Suprapubic skin (tissue), 4 donors: ENCODE results near the gene BSG. TPM values are rescaled to one million over a fixed set of nuclear protein-coding genes. Genes with fewer than 3 reads are reported as not detected.

Experiments
- DNase-seq, 2 donors: peaks; one replicate each; pipeline ENCODE4 v3.0.0-alpha.2; 2019; ENCODE audit warnings: low spot score in 2 of 2
- H3K27ac ChIP-seq: fragments of 200-600 bp; sonication (generic); one replicate; pipeline ENCODE4 v1.5.1; 2019
- H3K27me3 ChIP-seq: fragments of 200-600 bp; sonication (generic); one replicate; pipeline ENCODE4 v1.5.1; 2019
- H3K36me3 ChIP-seq: fragments of 200-600 bp; sonication (generic); one replicate; pipeline ENCODE4 v1.5.1; 2019
- H3K4me1 ChIP-seq: fragments of 200-600 bp; sonication (generic); one replicate; pipeline ENCODE4 v1.5.1; 2019
- H3K4me3 ChIP-seq: fragments of 200-600 bp; sonication (generic); one replicate; pipeline ENCODE4 v1.5.1; 2019; ENCODE audit warnings: mild to moderate bottlenecking
- H3K9me3 ChIP-seq: fragments of 200-600 bp; sonication (generic); one replicate; pipeline ENCODE4 v1.5.1; 2019
- EP300 ChIP-seq: sonication (generic); formaldehyde crosslinking; IDR thresholded peaks from one replicate; pipeline ENCODE4 v1.6.1; 2017; ENCODE audit warnings: antibody characterized with exemption
- POLR2A ChIP-seq, 2 donors: fragments of 450-650 bp; IDR thresholded peaks; one replicate each; pipeline ENCODE4 v1.6.1; 2017; ENCODE audit warnings: antibody characterized with exemption in 2 of 2, mild to moderate bottlenecking in 2 of 2, moderate library complexity in 2 of 2
- POLR2AphosphoS5 ChIP-seq, 3 donors: sonication (generic); formaldehyde crosslinking; IDR thresholded peaks; one replicate each; pipeline ENCODE4 v1.6.1; 2017; ENCODE audit warnings: antibody characterized with exemption in 3 of 3
- WGBS: methylation state at CpG from one replicate; pipeline ENCODE4 v1.1.5; 2018; 5-methylcytosine and 5-hydroxymethylcytosine counted together
- total RNA-seq, 4 donors: library from RNA; depleted of rRNA; stranded (reverse); fragments of >200 nt; gene quantifications; one replicate each; pipeline ENCODE4 v1.1.0, GENCODE V29; 2016
- TF ChIP-seq, protein P1 (sequence below), 2 donors: fragments of 200-600 bp in 1 of 2; fragments of 450-650 bp in 1 of 2; sonication (generic) in 1 of 2; IDR thresholded peaks; one replicate each; pipeline ENCODE4 v1.5.1; 2016 to 2019; ENCODE audit warnings: antibody characterized with exemption in 2 of 2, mild to moderate bottlenecking in 1 of 2, moderate library complexity in 1 of 2

Gene BSG
- total RNA-seq, 4 donors from 2014 or later, result 265 to 314 (median 285) TPM

DNA sequence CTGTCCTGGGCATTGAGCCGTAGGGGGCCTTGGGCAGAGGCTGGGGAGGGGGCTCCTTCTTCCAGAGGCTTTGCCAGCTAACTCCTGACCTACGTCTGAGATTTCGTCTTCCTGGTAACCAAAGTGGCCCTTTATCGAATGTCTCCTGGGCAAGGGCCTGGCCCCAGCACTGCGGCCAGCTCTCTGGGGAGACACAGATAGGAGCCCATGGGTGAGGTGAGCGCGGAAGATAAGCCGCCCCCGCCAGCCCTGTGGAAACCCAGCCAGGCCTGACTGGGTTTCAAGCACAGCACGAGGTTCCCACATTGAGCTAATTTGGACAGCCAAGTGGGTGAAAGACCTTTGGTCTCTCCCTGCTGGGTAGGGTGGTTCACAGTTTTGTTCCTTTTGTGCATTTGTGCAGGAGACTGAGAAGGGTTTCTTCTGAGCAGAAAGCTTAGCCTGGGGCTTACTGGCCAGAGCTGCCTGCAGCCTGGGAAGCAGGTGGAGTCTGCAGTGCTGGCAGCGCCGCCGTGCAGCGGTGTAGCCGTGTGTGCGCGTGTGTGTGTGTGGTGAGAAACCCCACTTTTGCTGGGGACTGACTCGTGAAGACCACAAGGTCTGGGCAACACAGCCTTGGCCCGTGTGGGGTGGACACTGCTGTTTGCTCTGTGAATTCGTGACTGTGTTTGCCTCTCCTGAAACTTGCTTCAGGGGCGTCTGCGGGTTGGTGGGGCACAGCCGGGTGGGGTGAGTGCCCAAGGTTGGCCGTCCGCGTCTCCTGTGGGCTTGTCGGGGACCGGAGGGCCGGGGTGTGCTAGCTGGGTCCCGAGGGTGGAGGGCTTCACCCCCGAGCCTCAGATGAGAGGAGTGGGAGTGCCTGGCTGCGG is 2.5 kb downstream of the BSG start:
- peaks cover 18% of the 10 kb centered on the region for H3K36me3 ChIP-seq
- no peaks in the 10 kb centered on the region for H3K27me3 ChIP-seq
- H3K4me3 ChIP-seq, result peak overlapping the region; percentile 38
- TF ChIP-seq EP300 (no peak), POLR2A (IDR thresholded peaks at IDR 0.05) (no peak), POLR2AphosphoS5 (IDR thresholded peaks at IDR 0.05) (no peak)
- TF ChIP-seq, protein P1, sequence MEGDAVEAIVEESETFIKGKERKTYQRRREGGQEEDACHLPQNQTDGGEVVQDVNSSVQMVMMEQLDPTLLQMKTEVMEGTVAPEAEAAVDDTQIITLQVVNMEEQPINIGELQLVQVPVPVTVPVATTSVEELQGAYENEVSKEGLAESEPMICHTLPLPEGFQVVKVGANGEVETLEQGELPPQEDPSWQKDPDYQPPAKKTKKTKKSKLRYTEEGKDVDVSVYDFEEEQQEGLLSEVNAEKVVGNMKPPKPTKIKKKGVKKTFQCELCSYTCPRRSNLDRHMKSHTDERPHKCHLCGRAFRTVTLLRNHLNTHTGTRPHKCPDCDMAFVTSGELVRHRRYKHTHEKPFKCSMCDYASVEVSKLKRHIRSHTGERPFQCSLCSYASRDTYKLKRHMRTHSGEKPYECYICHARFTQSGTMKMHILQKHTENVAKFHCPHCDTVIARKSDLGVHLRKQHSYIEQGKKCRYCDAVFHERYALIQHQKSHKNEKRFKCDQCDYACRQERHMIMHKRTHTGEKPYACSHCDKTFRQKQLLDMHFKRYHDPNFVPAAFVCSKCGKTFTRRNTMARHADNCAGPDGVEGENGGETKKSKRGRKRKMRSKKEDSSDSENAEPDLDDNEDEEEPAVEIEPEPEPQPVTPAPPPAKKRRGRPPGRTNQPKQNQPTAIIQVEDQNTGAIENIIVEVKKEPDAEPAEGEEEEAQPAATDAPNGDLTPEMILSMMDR (IDR thresholded peaks at IDR 0.05), result no peak
- H3K9me3 ChIP-seq, result no peaks in the 10 kb centered on the region
- H3K27ac ChIP-seq, result peak overlapping the region; percentile 45
- 32% methylated on average over 9 of the region's 32 CpGs for WGBS
- DNase-seq, result peak in 1 of 2 donors; percentile 56
- peaks cover 65% of the 10 kb centered on the region for H3K4me1 ChIP-seq

DNA sequence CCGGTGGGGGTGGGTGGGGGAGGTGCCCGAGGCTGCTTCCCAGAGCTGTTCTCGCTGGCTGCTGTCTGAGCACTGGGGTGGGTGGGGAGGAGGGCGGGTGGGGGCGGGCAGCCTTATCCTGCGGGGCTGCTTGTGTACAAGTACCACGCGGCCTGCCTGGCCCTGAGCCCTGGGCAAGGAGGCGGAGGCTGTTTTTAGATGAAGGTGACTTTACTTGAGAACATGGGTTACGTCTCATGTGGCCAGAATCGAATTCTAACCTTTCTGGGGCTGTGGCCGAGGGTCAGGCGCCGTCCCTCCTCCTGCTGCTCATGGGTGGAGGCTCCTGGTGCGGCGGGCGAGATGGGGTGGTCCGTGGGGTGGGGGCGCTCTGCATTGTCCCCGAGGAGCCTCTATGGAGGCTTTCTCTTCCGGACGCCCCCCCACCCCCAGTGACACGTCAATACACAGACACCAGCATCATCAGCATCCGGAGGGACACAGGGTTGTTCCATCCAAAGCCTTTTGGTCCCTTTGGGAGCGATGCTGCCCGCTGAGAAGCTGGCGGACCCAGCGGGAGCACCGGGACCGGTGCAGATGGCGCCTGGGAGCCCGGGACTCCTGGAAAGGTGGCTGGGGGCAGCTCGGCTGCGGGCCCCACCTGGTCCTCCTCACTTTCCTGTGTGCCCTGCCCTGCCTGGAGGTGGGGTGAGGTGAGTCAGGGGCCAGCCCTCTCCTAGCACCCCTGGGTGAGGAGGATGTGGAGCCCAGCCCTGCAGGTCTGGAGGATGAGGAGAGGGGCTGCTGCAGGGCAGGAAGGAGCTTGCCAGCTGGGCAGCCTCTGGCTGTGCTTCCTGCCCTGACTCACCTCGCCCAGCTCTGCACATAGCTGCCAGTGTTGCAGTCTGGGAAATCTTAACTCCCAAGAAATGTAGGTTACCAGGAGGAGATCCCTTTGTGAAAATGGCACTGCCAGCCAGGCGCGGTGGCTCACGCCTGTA is 3.4 kb downstream of the BSG start:
- peak overlapping the region; percentile 45 for H3K27ac ChIP-seq
- peaks cover 64% of the 10 kb centered on the region for H3K4me1 ChIP-seq
- peaks cover 28% of the 10 kb centered on the region for H3K36me3 ChIP-seq
- no peak for TF ChIP-seq POLR2A (IDR thresholded peaks at IDR 0.05)
- TF ChIP-seq, protein P1 (IDR thresholded peaks at IDR 0.05), result no peak
- TF ChIP-seq EP300, result no peak
- no peak for TF ChIP-seq POLR2AphosphoS5 (IDR thresholded peaks at IDR 0.05)
- H3K9me3 ChIP-seq, result no peaks in the 10 kb centered on the region
- H3K27me3 ChIP-seq, result no peaks in the 10 kb centered on the region
- peak in 1 of 2 donors; percentile 61 for DNase-seq
- H3K4me3 ChIP-seq, result peak overlapping the region; percentile 38
- 52% methylated on average over 21 of the region's 38 CpGs for WGBS

DNA sequence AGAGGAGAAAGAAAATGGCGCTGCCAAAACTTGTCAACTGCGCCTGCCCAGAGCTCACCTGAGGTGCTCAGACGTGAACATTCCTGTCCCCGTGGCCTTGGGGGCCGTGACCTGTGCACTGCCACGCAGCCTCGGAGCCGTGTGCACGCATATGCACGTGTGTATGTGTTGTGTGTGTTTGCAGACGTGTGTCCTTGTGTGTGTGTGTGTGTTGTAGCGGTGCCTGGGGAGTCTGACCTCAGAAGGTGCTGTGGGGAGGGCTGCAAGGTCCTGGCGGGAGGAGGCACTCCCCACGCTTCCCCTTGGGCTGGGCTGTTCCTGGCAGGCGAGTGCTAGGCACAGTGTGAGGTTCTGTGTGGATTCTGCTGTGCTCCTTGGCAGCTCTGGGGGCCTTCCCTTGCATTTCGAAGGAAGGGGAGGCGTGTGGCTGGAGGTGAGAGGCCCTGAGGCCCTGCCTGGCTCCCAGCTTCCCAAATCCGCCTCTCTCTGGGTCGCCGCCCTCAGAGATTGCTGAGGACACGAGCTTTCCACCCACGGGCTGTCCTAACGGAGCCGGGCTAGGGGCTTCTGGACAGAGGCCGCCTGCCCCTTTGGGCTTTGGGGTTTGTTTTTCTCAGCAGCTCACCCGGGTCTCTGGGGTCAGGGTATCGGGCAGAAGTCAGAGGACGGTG is 4.5 kb downstream of the BSG start:
- peaks cover 53% of the 10 kb centered on the region for H3K4me1 ChIP-seq
- DNase-seq, result no peak
- H3K27me3 ChIP-seq, result no peaks in the 10 kb centered on the region
- WGBS, result 88% methylated on average over 11 of the region's 28 CpGs
- TF ChIP-seq EP300, result no peak
- TF ChIP-seq POLR2A (IDR thresholded peaks at IDR 0.05), result no peak
- TF ChIP-seq, protein P1 (IDR thresholded peaks at IDR 0.05), result no peak
- no peak for TF ChIP-seq POLR2AphosphoS5 (IDR thresholded peaks at IDR 0.05)
- H3K4me3 ChIP-seq, result no peak overlapping the region
- H3K9me3 ChIP-seq, result no peaks in the 10 kb centered on the region
- no peak overlapping the region for H3K27ac ChIP-seq
- H3K36me3 ChIP-seq, result peaks cover 39% of the 10 kb centered on the region

DNA sequence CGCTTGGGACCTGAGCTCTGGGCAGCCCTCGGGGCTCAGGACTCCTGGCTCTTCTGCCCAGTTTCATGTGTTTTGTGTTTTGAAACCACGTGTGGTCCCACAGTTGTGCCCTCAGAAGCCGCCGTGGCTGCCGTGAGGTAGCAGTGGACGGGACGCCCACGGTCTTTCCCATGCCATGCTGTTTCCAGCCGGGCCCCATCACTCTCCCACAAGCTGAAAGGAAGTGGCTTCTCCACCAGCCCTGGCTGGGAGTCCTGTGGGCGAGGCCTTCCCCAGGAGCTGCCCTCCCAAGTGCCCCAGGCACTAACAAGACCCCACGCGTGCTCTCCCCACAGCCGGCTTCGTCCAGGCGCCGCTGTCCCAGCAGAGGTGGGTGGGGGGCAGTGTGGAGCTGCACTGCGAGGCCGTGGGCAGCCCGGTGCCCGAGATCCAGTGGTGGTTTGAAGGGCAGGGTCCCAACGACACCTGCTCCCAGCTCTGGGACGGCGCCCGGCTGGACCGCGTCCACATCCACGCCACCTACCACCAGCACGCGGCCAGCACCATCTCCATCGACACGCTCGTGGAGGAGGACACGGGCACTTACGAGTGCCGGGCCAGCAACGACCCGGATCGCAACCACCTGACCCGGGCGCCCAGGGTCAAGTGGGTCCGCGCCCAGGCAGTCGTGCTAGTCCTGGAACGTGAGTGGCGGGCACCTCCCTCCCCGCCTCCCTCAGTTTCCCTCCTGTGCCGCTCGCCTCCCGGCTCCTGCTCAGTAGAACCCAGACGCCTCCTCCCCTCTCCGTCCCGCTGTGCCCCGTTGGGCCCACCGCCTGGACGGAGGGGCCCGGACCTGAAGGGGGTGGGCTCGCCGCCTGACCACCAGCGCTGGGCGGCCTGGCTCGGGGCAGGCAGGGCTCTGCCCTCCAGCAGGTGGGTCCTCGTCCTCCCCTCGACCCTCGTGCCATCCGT is 5.3 kb downstream of the BSG start:
- peak in 1 of 2 donors; percentile 59 for DNase-seq
- TF ChIP-seq POLR2AphosphoS5 (IDR thresholded peaks at IDR 0.05), result no peak
- TF ChIP-seq, protein P1 (IDR thresholded peaks at IDR 0.05), result no peak
- peaks cover 47% of the 10 kb centered on the region for H3K36me3 ChIP-seq
- no peaks in the 10 kb centered on the region for H3K9me3 ChIP-seq
- H3K4me3 ChIP-seq, result no peak overlapping the region
- WGBS, result 93% methylated on average over 28 of the region's 66 CpGs
- H3K27me3 ChIP-seq, result no peaks in the 10 kb centered on the region
- peaks cover 52% of the 10 kb centered on the region for H3K4me1 ChIP-seq
- no peak overlapping the region for H3K27ac ChIP-seq
